Inferior parietal cortex (tissue), 1 donor: ENCODE results near the gene TRIM37.
"Not testable (repeated sequence)": the region's sequence is repeated elsewhere in the genome, so short reads cannot be mapped to it uniquely, and the experiment has no call there.

Experiments
- DNase-seq: peaks from one replicate; pipeline ENCODE4 v3.0.0-alpha.2; 2016; ENCODE audit errors: extremely low spot score

Gene TRIM37

GRCh38 chr17:58995247-58995940 lies 111.3 kb downstream of the TRIM37 start:
- no peak for DNase-seq

GRCh38 chr17:58993311-58993710 lies 113.4 kb downstream of the TRIM37 start:
- no peak for DNase-seq

- no peak for DNase-seq
These were observed 114.9 kb downstream of the TRIM37 start for GRCh38 chr17:58991718-58992331.

GRCh38 chr17:58989629-58990028 lies 117.1 kb downstream of the TRIM37 start:
- no peak for DNase-seq

- DNase-seq = no peak
These were observed 120.7 kb downstream of the TRIM37 start for GRCh38 chr17:58985971-58986370.

- DNase-seq = no peak
These were observed 121.3 kb downstream of the TRIM37 start for GRCh38 chr17:58985367-58985766.

- no peak for DNase-seq
These were observed 124.1 kb downstream of the TRIM37 start for GRCh38 chr17:58982626-58983025.

- no peak for DNase-seq
These were observed 125.8 kb downstream of the TRIM37 start for GRCh38 chr17:58980706-58981481.

- no peak for DNase-seq
These were observed 130.1 kb downstream of the TRIM37 start for GRCh38 chr17:58976541-58976940.

GRCh38 chr17:58974354-58974753 lies 132.3 kb downstream of the TRIM37 start:
- no peak for DNase-seq

- DNase-seq = no peak
These were observed 135.8 kb downstream of the TRIM37 start for GRCh38 chr17:58970609-58971450.

- no peak for DNase-seq
These were observed 137.1 kb downstream of the TRIM37 start for GRCh38 chr17:58969612-58970011.

GRCh38 chr17:58969156-58969555 lies 137.5 kb downstream of the TRIM37 start:
- no peak for DNase-seq

- no peak for DNase-seq
These were observed 138.1 kb downstream of the TRIM37 start for GRCh38 chr17:58968426-58969061.

GRCh38 chr17:58966208-58966607 lies 140.5 kb downstream of the TRIM37 start:
- DNase-seq = no peak

- no peak for DNase-seq
These were observed 141.5 kb downstream of the TRIM37 start for GRCh38 chr17:58965221-58965620.

- peak; percentile 20 for DNase-seq
These were observed 146.6 kb downstream of the TRIM37 start for GRCh38 chr17:58960068-58960467.

GRCh38 chr17:58957725-58958073 lies 149.0 kb downstream of the TRIM37 start:
- DNase-seq = not testable (repeated sequence)

- no peak for DNase-seq
These were observed 149.5 kb downstream of the TRIM37 start for GRCh38 chr17:58956997-58957724.

- not testable (repeated sequence) for DNase-seq
These were observed 152.3 kb downstream of the TRIM37 start for GRCh38 chr17:58954358-58954757.

- no peak for DNase-seq
These were observed 158.9 kb downstream of the TRIM37 start for GRCh38 chr17:58947824-58948223.
